Hepatocyte (in vitro differentiated cells): Measurements from ENCODE around the gene RNF152. TPM values are rescaled to one million over a fixed set of nuclear protein-coding genes. Genes with fewer than 3 reads are reported as not detected.

Source experiments
- DNase-seq: peaks from one replicate; pipeline ENCODE4 v3.0.0-alpha.2; 2016; ENCODE audit warnings: low spot score
- H2AFZ ChIP-seq: fragments of 200-600 bp; sonication (generic); 2 replicates; pipeline ENCODE4 v1.6.0; 2016; ENCODE audit warnings: antibody characterized with exemption, mild to moderate bottlenecking
- H3K27ac ChIP-seq: fragments of 200-600 bp; sonication (generic); 2 replicates; pipeline ENCODE4 v1.5.1; 2016; ENCODE audit warnings: mild to moderate bottlenecking
- H3K27me3 ChIP-seq: fragments of 200-600 bp; sonication (generic); 2 replicates; pipeline ENCODE4 v1.6.1; 2016
- H3K36me3 ChIP-seq: fragments of 200-600 bp; sonication (generic); replicated peaks from 2 replicates; pipeline ENCODE4 v1.5.1; 2016; ENCODE audit warnings: low read depth; ENCODE audit not compliant: insufficient read depth
- H3K4me1 ChIP-seq: fragments of 200-600 bp; sonication (generic); 2 replicates; pipeline ENCODE4 v1.5.1; 2016; ENCODE audit warnings: mild to moderate bottlenecking, moderate library complexity; ENCODE audit not compliant: insufficient read depth
- H3K4me2 ChIP-seq: fragments of 200-600 bp; sonication (generic); 2 replicates; pipeline ENCODE4 v1.6.0; 2016
- H3K4me3 ChIP-seq: fragments of 200-600 bp; sonication (generic); 2 replicates; pipeline ENCODE4 v1.5.1; 2016; ENCODE audit warnings: mild to moderate bottlenecking
- H3K79me2 ChIP-seq: fragments of 200-600 bp; sonication (generic); 2 replicates; pipeline ENCODE4 v1.6.0; 2017; ENCODE audit warnings: mild to moderate bottlenecking
- H3K9me2 ChIP-seq: fragments of 200-600 bp; sonication (generic); replicated peaks from 2 replicates; pipeline ENCODE4 v1.6.0; 2017; ENCODE audit warnings: mild to moderate bottlenecking; ENCODE audit not compliant: insufficient read depth
- H3K9me3 ChIP-seq: fragments of 200-600 bp; sonication (generic); 2 replicates; pipeline ENCODE4 v1.5.1; 2016; ENCODE audit warnings: low read depth, mild to moderate bottlenecking
- H4K20me1 ChIP-seq: fragments of 200-600 bp; sonication (generic); 2 replicates; pipeline ENCODE4 v1.6.0; 2016; ENCODE audit warnings: mild to moderate bottlenecking; ENCODE audit not compliant: insufficient read depth, poor library complexity, severe bottlenecking
- CTCF ChIP-seq: fragments of 200-600 bp; sonication (generic); IDR thresholded peaks from 2 replicates; pipeline ENCODE4 v1.5.1; 2016; ENCODE audit warnings: antibody characterized with exemption, mild to moderate bottlenecking; ENCODE audit not compliant: poor library complexity
- EZH2 ChIP-seq: fragments of 200-600 bp; sonication (generic); IDR thresholded peaks from 2 replicates; pipeline ENCODE4 v1.6.1; 2016; ENCODE audit warnings: antibody characterized with exemption, mild to moderate bottlenecking, borderline replicate concordance
- EZH2phosphoT487 ChIP-seq: fragments of 200-600 bp; sonication (generic); IDR thresholded peaks from one replicate; pipeline ENCODE4 v1.6.1; 2018; ENCODE audit warnings: antibody characterized with exemption, mild to moderate bottlenecking, low read depth, moderate library complexity; ENCODE audit not compliant: unreplicated experiment, severe bottlenecking
- WGBS: methylation state at CpG from one replicate; pipeline ENCODE4 v1.1.6; 2016; ENCODE audit warnings: low lambda C conversion rate; ENCODE audit errors: missing lambda C conversion rate; 5-methylcytosine and 5-hydroxymethylcytosine counted together
- polyA plus RNA-seq: library from polyadenylated mRNA; unstranded; fragments of >200 nt; fragmentation: Nextera tagmentation; extraction: Ambion mirVana; gene quantifications from 2 replicates; pipeline ENCODE4 v1.2.1, GENCODE V29; 2016
- total RNA-seq: library from RNA; depleted of rRNA; stranded (reverse); fragments of >200 nt; gene quantifications from 2 replicates; pipeline ENCODE4 v1.2.3, GENCODE V29; 2014

Gene RNF152
- total and polyA plus RNA-seq, 2 experiments from 2014 or later: 4.2 to 18.3 TPM

- Histone ChIP-seq H3K4me1 (peaks cover 17% of the 10 kb centered on the region), H3K9me3 (no peaks in the 10 kb centered on the region), H2AFZ (no peak overlapping the region), H3K36me3 (no peaks in the 10 kb centered on the region), H3K27me3 (no peaks in the 10 kb centered on the region), H3K9me2 (no peaks in the 10 kb centered on the region), H3K79me2 (peaks cover 45% of the 10 kb centered on the region), H4K20me1 (no peaks in the 10 kb centered on the region), H3K4me2 (no peak overlapping the region), H3K4me3 (no peak overlapping the region), H3K27ac (no peak overlapping the region)
- no peak for DNase-seq
- WGBS: 98% methylated on average over 3 of the region's 3 CpGs
- TF ChIP-seq CTCF (no peak), EZH2 (no peak), EZH2phosphoT487 (no peak)
These were observed 2.5 kb downstream of the RNF152 start for GRCh38 chr18:61890344-61890743.

DNA sequence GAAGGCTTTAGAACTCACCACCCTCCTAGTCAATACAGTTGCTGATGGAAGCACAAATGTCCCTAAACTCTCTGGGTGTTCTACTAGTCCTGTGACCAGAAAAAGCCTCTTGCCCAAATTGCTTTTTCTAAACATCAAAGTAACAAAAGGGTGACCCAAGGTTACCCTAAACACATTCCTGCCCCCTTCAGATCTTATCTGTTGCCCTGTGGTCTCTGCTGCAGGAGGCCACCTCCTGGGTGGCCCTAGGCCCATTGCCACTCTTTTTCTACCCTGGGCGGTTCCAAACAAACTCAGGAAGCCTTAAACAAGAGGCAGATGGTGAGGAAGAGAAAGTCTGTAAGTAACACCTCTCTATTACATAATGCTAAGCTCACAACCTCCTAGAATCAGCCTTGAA lies 3.3 kb downstream of the RNF152 start:
- peaks cover 45% of the 10 kb centered on the region for H3K79me2 ChIP-seq
- H2AFZ ChIP-seq: no peak overlapping the region
- no peak overlapping the region for H3K4me3 ChIP-seq
- no peaks in the 10 kb centered on the region for H3K9me2 ChIP-seq
- H3K36me3 ChIP-seq: no peaks in the 10 kb centered on the region
- no peak overlapping the region for H3K4me2 ChIP-seq
- no peaks in the 10 kb centered on the region for H3K27me3 ChIP-seq
- 58% methylated on average over 1 of the region's 1 CpG for WGBS
- H3K4me1 ChIP-seq: peaks cover 12% of the 10 kb centered on the region
- TF ChIP-seq CTCF (no peak), EZH2 (no peak), EZH2phosphoT487 (no peak)
- H3K9me3 ChIP-seq: no peaks in the 10 kb centered on the region
- H3K27ac ChIP-seq: no peak overlapping the region
- H4K20me1 ChIP-seq: no peaks in the 10 kb centered on the region
- DNase-seq: no peak

DNA sequence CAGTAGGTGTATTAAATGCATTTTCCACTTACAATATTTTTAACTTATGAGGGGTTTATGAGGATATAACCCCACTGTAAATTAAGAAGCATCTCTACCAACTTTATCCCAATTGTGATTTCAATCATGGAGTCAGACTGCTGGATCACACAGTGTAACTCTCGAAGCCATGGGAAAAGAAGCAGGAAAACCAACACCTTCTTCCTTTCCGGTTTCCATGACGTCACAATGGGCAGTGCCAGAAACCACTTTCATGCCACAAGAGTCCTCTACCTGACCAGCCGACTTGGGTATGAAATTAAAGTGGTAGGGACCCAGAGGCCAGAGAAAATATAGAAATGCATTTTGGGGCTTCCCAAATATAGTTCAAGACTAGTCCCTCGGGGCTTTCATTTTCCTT lies 4.2 kb downstream of the RNF152 start:
- DNase-seq: no peak
- H3K79me2 ChIP-seq: peaks cover 42% of the 10 kb centered on the region
- 91% methylated on average over 5 of the region's 5 CpGs for WGBS
- H4K20me1 ChIP-seq: no peaks in the 10 kb centered on the region
- no peak overlapping the region for H3K4me2 ChIP-seq
- H3K27me3 ChIP-seq: no peaks in the 10 kb centered on the region
- TF ChIP-seq CTCF (no peak), EZH2 (no peak), EZH2phosphoT487 (no peak)
- H3K4me3 ChIP-seq: no peak overlapping the region
- H2AFZ ChIP-seq: no peak overlapping the region
- peaks cover 12% of the 10 kb centered on the region for H3K4me1 ChIP-seq
- no peaks in the 10 kb centered on the region for H3K9me2 ChIP-seq
- H3K36me3 ChIP-seq: no peaks in the 10 kb centered on the region
- no peaks in the 10 kb centered on the region for H3K9me3 ChIP-seq
- H3K27ac ChIP-seq: no peak overlapping the region

DNA sequence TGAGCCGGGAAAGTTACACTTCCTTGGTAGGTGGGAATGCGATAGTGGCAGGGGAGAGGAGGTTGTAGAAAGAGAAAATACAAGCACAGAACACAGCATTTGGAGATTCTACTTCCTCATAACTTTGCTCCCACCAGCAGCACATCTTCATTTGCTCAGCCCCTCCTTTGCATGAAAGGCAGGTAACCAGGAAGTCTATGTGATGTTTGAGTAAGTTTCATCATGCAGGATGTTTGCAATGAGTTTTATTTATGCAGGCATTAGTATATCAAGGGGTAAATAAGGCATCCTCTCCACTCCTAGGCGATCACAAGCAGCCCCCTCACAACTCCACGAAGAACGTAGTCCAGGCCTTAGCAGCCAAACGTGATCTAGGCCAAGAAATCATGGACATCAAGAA lies 5.0 kb downstream of the RNF152 start:
- Histone ChIP-seq H3K4me2 (no peak overlapping the region), H3K4me1 (peaks cover 12% of the 10 kb centered on the region), H4K20me1 (no peaks in the 10 kb centered on the region), H3K27me3 (no peaks in the 10 kb centered on the region), H2AFZ (no peak overlapping the region), H3K4me3 (no peak overlapping the region), H3K79me2 (peaks cover 39% of the 10 kb centered on the region), H3K27ac (no peak overlapping the region), H3K9me2 (no peaks in the 10 kb centered on the region), H3K9me3 (no peaks in the 10 kb centered on the region), H3K36me3 (no peaks in the 10 kb centered on the region)
- WGBS: 81% methylated on average over 6 of the region's 6 CpGs
- TF ChIP-seq EZH2phosphoT487 (no peak), CTCF (no peak), EZH2 (no peak)
- no peak for DNase-seq
